ENCODE data around the gene EML5.

DNA sequence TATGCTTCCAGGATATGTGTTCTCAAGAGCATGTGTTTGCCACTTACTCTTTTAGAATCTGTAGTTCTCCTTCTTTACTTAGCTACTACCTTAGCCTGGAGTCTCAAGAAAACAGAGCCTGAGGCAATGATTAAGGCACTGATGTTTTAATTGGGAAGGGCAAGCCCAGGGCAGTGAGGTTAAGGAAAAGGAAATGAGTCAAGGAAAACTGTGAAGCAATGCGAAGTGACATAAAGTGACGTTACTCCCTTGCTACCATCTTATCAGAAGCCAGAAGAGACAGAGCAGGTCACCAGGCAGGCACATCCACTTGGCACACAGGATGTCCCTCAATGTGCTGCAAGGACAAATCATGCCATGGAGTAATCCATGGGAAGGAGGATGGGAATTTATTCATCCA lies 11.3 kb upstream of the EML5 start:
- TF ChIP-seq, protein P1, sequence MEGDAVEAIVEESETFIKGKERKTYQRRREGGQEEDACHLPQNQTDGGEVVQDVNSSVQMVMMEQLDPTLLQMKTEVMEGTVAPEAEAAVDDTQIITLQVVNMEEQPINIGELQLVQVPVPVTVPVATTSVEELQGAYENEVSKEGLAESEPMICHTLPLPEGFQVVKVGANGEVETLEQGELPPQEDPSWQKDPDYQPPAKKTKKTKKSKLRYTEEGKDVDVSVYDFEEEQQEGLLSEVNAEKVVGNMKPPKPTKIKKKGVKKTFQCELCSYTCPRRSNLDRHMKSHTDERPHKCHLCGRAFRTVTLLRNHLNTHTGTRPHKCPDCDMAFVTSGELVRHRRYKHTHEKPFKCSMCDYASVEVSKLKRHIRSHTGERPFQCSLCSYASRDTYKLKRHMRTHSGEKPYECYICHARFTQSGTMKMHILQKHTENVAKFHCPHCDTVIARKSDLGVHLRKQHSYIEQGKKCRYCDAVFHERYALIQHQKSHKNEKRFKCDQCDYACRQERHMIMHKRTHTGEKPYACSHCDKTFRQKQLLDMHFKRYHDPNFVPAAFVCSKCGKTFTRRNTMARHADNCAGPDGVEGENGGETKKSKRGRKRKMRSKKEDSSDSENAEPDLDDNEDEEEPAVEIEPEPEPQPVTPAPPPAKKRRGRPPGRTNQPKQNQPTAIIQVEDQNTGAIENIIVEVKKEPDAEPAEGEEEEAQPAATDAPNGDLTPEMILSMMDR (IDR thresholded peaks at IDR 0.05): no peak
- no peak for TF ChIP-seq POLR2A (IDR thresholded peaks at IDR 0.05)
